Fibroblast of lung (primary cell): ENCODE results near the gene C6orf15. TPM values are rescaled to one million over a fixed set of nuclear protein-coding genes. Genes with fewer than 3 reads are reported as not detected.

Source experiments
- DNase-seq, 2 donors: peaks; one replicate each; pipeline versions ENCODE4 v3.0.0 to v3.0.0-alpha.2; 2010; ENCODE audit warnings: low read depth in 2 of 2
- H2AFZ ChIP-seq: 2 replicates; pipeline ENCODE4 v1.5.1; 2012; ENCODE audit warnings: low read length, control low read depth, inconsistent platforms
- H3K27ac ChIP-seq: 2 replicates; pipeline ENCODE4 v1.5.1; 2011; ENCODE audit warnings: low read length, control low read depth; ENCODE audit not compliant: insufficient read depth
- H3K27me3 ChIP-seq: 2 replicates; pipeline ENCODE4 v1.5.1; 2011; ENCODE audit warnings: mild to moderate bottlenecking, low read length; ENCODE audit not compliant: control insufficient read depth, insufficient read depth
- H3K36me3 ChIP-seq: 2 replicates; pipeline ENCODE4 v1.5.1; 2011; ENCODE audit warnings: low read length; ENCODE audit not compliant: control insufficient read depth, insufficient read depth
- H3K4me1 ChIP-seq: 2 replicates; pipeline ENCODE4 v1.5.1; 2011; ENCODE audit warnings: low read length; ENCODE audit not compliant: control insufficient read depth, insufficient read depth; ENCODE audit errors: extremely low read depth
- H3K4me2 ChIP-seq: 2 replicates; pipeline ENCODE4 v1.5.1; 2011; ENCODE audit warnings: low read length, control low read depth; ENCODE audit not compliant: insufficient read depth; ENCODE audit errors: extremely low read depth
- H3K4me3 ChIP-seq, 4 experiments: fragments of 200-600 bp in 1 of 4; sonication (generic) in 1 of 4; replicated peaks in 1 of 4; 2 replicates each; pipeline ENCODE4 v1.5.1; 2011 to 2016; ENCODE audit warnings: low read length in 4 of 4, low read depth in 3 of 4, mild to moderate bottlenecking in 3 of 4, control low read depth in 2 of 4, inconsistent platforms in 1 of 4, mixed read lengths in 1 of 4; ENCODE audit not compliant: insufficient read depth in 1 of 4; ENCODE audit errors: control extremely low read depth in 1 of 4
- H3K79me2 ChIP-seq: 2 replicates; pipeline ENCODE4 v1.5.1; 2012; ENCODE audit warnings: mild to moderate bottlenecking, low read length, inconsistent platforms; ENCODE audit not compliant: control insufficient read depth, insufficient read depth
- H3K9ac ChIP-seq: 2 replicates; pipeline ENCODE4 v1.5.1; 2011; ENCODE audit warnings: mild to moderate bottlenecking, low read length, control low read depth; ENCODE audit not compliant: insufficient read depth
- H3K9me3 ChIP-seq: 2 replicates; pipeline ENCODE4 v1.5.1; 2012; ENCODE audit warnings: low read depth, low read length; ENCODE audit not compliant: control insufficient read depth, insufficient read depth
- H4K20me1 ChIP-seq: 2 replicates; pipeline ENCODE4 v1.5.1; 2011; ENCODE audit warnings: low read length; ENCODE audit not compliant: control insufficient read depth, insufficient read depth; ENCODE audit errors: extremely low read depth
- EZH2 ChIP-seq: IDR thresholded peaks from 2 replicates; pipeline ENCODE4 v1.5.1; 2012; ENCODE audit warnings: low read length, control low read depth, mild to moderate bottlenecking; ENCODE audit errors: missing control alignments
- polyA plus RNA-seq, 2 donors: library from polyadenylated mRNA; depleted of rRNA in 1 of 2; stranded (reverse) in 1 of 2; unstranded in 1 of 2; fragments of >200 nt; gene quantifications; 2 replicates each; pipeline ENCODE4 v1.2.1, GENCODE V29; 2011 to 2012; ENCODE audit warnings: missing spikeins in 1 of 2
- total RNA-seq: library from RNA; depleted of rRNA; stranded (reverse); fragments of >200 nt; gene quantifications from 2 replicates; pipeline ENCODE4 v1.2.1, GENCODE V29; 2014
- TF ChIP-seq, protein P1 (sequence below), 2 donors: IDR thresholded peaks in 1 of 2; conservative IDR thresholded peaks in 1 of 2; 1 replicate in 1 of 2; 2 replicates in 1 of 2; pipeline ENCODE4 v1.5.1; 2011 to 2012; ENCODE audit warnings: low read length in 2 of 2, control low read depth in 1 of 2, inconsistent platforms in 1 of 2, low read depth in 1 of 2, mild to moderate bottlenecking in 1 of 2

Gene C6orf15
- total and polyA plus RNA-seq, 2 donors (not counting 1 experiment from before 2014, with no cell fraction given): not detected

DNA sequence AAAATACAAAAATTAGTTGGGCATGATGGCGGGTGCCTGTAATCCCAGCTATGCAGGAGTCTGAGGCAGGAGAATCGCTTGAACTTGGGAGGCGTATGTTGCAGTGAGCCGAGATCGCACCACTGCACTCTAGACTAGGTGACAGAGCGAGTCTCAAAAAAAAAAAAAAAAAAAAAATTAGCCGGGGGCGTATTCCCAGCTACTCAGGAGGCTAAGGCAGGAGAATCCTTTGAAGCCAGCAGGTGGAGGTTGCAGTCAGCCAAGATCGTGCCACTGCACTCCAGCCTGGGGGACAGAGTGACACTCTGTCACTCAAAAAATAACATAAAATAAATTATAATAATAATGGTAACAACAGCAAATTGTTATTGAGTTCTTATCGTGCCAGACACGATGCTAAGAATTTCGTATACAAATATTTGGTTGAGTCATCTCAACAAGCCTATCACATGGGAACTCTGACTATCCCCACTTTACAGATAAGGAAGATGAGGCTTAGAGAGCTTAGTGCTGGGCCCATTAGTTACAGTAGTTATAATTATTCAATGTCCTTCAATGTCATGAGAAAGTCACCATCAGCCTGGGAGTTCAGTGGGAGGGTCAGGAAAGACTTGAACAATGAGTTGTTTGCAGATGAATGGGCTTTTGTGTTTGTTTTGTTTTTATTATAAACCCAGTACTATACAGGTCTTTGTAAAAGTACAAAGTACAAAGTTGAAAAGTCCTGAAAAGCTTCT, 19.4 kb downstream of the C6orf15 start:
- H3K27ac ChIP-seq: no peak overlapping the region
- no peak overlapping the region for H3K4me2 ChIP-seq
- no peak overlapping the region for H3K9ac ChIP-seq
- no peak for TF ChIP-seq EZH2
- TF ChIP-seq, protein P1, sequence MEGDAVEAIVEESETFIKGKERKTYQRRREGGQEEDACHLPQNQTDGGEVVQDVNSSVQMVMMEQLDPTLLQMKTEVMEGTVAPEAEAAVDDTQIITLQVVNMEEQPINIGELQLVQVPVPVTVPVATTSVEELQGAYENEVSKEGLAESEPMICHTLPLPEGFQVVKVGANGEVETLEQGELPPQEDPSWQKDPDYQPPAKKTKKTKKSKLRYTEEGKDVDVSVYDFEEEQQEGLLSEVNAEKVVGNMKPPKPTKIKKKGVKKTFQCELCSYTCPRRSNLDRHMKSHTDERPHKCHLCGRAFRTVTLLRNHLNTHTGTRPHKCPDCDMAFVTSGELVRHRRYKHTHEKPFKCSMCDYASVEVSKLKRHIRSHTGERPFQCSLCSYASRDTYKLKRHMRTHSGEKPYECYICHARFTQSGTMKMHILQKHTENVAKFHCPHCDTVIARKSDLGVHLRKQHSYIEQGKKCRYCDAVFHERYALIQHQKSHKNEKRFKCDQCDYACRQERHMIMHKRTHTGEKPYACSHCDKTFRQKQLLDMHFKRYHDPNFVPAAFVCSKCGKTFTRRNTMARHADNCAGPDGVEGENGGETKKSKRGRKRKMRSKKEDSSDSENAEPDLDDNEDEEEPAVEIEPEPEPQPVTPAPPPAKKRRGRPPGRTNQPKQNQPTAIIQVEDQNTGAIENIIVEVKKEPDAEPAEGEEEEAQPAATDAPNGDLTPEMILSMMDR (conservative IDR thresholded peaks at IDR 0.05 in 1 of 2, IDR thresholded peaks at IDR 0.05 in 1 of 2; ENCODE audit: low read depth in 1 of 2, low read length in 2 of 2): no peak
- no peaks in the 10 kb centered on the region for H3K36me3 ChIP-seq
- no peaks in the 10 kb centered on the region for H3K79me2 ChIP-seq
- no peak for DNase-seq
- no peaks in the 10 kb centered on the region for H4K20me1 ChIP-seq
- no peak overlapping the region for H3K4me3 ChIP-seq
- H3K27me3 ChIP-seq: no peaks in the 10 kb centered on the region
- H3K4me1 ChIP-seq: no peaks in the 10 kb centered on the region
- no peak overlapping the region for H2AFZ ChIP-seq
- no peaks in the 10 kb centered on the region for H3K9me3 ChIP-seq

DNA sequence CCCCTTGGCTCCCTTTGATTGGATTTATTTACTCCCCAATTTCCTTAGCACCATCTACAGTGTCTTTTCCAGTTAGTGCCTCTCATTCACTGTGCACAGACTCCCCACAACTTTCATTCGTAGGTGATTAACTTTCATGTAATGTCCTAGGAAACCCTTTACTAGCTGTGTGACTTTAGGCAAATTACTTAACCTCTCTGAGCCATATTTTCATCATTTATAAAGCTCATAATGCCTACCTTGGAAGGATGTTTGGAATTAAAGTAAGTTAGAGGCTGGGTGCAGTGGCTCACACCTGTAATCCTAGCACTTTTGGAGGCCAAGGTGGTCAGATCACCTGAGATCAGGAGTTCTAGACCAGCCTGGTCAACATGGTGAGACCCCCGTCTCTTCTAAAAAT, 20.1 kb downstream of the C6orf15 start:
- TF ChIP-seq, protein P1 (conservative IDR thresholded peaks at IDR 0.05 in 1 of 2, IDR thresholded peaks at IDR 0.05 in 1 of 2; ENCODE audit: low read depth in 1 of 2, low read length in 2 of 2): no peak
- no peak for TF ChIP-seq EZH2
- H3K27ac ChIP-seq: no peak overlapping the region
- no peak overlapping the region for H2AFZ ChIP-seq

DNA sequence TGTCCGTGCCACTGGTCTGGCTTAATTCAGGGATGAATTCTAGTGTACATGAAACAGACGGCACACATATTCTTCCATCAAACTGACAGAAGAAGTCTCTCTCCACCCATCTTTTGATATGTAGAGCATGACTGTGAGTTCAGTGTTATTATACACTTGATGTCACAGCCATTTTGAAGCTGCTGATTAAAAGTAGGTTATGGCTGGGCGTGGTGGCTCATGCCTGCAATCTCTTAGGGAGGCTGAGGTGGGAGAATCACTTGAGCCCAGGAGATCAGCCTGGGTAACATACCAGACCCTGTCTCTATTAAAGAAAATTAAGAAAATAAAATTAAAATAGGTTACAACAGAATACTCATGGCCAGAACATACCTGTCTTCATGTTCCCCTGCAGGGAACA, 20.7 kb downstream of the C6orf15 start:
- Histone ChIP-seq H3K4me1 (peaks cover 7% of the 10 kb centered on the region), H3K9me3 (no peaks in the 10 kb centered on the region), H3K36me3 (no peaks in the 10 kb centered on the region), H3K4me2 (no peak overlapping the region), H3K27me3 (no peaks in the 10 kb centered on the region), H2AFZ (no peak overlapping the region), H3K4me3 (no peak overlapping the region), H3K79me2 (no peaks in the 10 kb centered on the region), H3K27ac (no peak overlapping the region), H4K20me1 (no peaks in the 10 kb centered on the region), H3K9ac (no peak overlapping the region)
- DNase-seq: no peak
- TF ChIP-seq EZH2: no peak
- TF ChIP-seq, protein P1 (conservative IDR thresholded peaks at IDR 0.05 in 1 of 2, IDR thresholded peaks at IDR 0.05 in 1 of 2; ENCODE audit: low read depth in 1 of 2, low read length in 2 of 2): no peak

More for the DNA sequence above, 20.1 kb downstream of the C6orf15 start:
- Histone ChIP-seq H3K79me2 (no peaks in the 10 kb centered on the region), H3K9ac (no peak overlapping the region), H3K4me2 (no peak overlapping the region), H3K9me3 (no peaks in the 10 kb centered on the region), H3K4me3 (no peak overlapping the region), H4K20me1 (no peaks in the 10 kb centered on the region), H3K27me3 (no peaks in the 10 kb centered on the region), H3K36me3 (no peaks in the 10 kb centered on the region), H3K4me1 (peaks cover 1% of the 10 kb centered on the region)
- no peak for DNase-seq
